G401.6 (cell line): ENCODE data around the gene DCK.
A peak's percentile ranks its signal among the peaks of the same experiment; 100 is the strongest.
"Not testable (repeated sequence)": the region's sequence is repeated elsewhere in the genome, so short reads cannot be mapped to it uniquely, and the experiment has no call there.

Experiments
- FAIRE-seq: peaks from 2 replicates; lab custom pipeline; 2012; peaks lifted over from hg19 to GRCh38; lab: Jason Lieb, UNC

DCK gene

DNA sequence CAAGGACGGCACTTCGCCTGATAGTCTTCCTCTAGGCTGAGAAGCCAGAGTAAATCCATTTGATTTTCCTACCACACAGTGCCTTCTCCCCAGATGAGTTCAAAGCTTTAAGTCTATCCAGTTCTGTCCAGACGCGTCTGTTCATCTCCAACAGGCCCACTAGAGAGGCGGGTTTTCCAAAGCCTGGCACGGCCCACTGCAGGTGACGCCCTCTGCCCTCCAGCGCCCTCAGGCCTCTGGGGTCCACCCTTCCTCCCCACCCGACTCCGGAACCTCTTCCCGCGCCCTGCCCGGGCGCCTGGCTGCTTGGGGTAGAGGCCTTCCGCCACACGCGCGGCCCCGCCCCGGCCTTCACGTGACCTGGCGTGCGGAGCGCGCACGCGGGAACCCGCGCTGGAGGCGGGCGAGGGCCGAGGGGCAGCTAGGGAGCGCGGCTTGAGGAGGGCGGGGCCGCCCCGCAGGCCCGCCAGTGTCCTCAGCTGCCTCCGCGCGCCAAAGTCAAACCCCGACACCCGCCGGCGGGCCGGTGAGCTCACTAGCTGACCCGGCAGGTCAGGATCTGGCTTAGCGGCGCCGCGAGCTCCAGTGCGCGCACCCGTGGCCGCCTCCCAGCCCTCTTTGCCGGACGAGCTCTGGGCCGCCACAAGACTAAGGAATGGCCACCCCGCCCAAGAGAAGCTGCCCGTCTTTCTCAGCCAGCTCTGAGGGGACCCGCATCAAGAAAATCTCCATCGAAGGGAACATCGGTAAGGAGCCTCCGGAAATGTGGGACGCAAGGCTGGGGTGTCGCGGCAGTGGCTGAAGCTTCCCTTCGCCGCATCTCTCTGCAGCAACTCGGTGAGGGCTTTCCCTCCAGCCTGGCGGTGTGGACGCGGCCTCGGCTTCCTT lies at the start of gene DCK:
Gene DCK (plus strand): TSS at position 469 of the 888 bp plus-strand sequence. CDS start 187 bp downstream, at position 656.
- FAIRE-seq = no peak

DNA sequence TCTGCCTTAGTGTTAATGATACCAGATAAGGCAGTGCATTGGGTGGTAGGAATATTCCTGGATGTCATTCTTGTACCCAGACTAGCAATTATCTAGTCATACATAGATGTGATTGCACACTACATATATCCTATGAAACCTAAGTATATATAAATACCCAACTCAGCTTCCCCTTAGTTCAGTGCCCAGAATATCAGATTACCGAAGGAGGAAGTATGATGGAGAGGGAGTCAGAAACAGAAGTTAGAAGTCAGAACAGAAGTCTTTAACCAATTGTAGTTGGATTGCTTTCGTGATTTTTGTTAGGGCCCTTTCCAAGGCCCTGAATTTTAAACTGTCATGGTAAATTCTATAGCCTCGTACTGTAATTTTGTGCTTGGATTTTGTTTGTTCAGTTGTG lies 48.4 kb upstream of the DCK start:
- FAIRE-seq = no peak

DNA sequence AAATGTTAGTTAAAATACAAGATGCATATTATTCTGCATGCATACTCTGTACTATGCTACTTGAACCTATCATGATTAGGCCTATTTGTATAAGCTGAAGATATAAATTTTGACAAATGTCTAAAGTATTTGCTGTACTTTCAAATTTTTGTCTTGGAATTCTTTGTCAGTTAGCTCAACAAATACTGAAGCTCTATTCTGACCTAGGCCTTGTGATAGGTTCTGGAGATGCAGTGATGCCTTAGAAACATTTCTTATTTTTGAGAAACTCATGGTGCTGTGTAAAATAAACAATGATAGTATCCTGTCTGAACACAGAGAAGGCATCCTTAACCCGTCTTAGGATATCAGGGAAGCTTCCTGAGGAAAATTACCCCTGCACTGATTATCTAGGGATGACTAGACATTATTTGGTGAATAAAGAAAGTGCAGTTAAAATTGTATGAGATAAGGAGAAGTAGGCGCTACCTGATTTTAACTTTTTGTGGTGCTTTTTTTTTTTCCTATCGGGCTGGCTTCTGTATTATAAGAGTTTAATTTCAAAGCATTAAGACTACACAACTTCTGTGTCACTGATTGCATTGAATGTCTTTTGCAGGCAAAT lies 47.9 kb upstream of the DCK start:
- FAIRE-seq = no peak

DNA sequence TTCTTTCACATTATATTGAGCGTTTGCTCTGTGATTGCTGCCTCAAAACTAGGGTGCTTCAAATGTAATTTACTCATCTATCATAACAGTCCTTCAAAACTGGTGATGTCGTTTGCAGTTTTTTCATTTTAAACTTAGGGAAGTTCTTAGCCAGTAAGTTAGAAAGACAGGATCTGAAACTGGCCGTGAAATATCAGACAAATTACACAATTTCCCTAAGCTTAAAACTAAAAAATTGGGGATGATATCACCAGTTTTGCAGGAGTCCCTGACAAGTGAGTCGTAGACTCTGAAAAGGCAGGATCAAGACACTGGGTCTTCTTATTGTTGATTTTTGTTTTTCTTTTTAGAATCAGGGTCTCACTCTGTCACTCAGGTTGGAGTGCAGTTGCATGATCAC lies 46.5 kb upstream of the DCK start:
- FAIRE-seq = no peak

DNA sequence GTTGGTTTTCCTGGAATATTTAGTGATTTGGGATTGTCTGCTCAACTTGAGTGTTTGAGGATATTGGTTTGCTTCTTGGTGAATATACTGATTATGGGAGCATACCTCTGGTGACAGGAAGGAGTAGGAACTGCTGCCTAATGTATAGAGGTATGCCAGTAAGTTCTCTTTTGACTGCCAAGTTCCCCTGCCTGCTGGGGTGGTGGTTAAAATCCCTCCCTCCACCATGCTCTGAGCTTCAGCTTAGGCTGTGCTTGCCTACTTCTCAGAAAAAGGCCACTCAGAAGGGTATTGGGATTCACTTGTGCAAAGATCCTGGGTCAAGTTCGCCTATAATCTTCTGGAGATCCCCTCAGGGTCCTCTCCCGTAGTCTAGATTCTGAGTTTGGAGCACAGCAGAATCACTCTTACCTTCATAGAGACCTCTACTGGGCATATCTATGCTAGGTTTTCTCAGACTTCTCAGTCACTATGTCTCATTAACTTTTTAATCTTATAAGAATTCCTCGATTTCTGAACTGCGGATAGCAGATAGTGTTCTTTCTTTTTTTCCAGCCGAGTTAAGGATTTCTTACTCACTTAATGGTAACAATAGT lies 44.7 kb upstream of the DCK start:
- FAIRE-seq = no peak

DNA sequence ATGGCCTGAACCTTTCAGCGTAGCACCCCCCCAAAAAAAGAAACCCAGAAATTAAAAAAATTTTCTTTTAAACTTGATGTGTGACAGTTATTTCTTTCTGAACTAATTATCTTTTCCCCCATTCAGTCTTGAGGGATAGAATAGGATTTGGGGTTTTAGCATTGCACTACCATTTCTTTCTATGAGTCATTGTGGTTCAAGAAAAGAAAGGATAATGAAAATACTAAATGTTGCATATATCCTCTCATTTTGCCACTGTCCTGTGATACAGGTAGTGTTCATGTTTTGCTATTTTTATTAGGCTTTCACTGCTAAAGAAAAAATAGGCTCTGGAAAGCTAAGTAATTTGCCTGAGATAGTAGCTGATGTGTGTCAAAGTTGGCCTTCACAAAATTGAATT lies 39.4 kb upstream of the DCK start:
- no peak for FAIRE-seq

DNA sequence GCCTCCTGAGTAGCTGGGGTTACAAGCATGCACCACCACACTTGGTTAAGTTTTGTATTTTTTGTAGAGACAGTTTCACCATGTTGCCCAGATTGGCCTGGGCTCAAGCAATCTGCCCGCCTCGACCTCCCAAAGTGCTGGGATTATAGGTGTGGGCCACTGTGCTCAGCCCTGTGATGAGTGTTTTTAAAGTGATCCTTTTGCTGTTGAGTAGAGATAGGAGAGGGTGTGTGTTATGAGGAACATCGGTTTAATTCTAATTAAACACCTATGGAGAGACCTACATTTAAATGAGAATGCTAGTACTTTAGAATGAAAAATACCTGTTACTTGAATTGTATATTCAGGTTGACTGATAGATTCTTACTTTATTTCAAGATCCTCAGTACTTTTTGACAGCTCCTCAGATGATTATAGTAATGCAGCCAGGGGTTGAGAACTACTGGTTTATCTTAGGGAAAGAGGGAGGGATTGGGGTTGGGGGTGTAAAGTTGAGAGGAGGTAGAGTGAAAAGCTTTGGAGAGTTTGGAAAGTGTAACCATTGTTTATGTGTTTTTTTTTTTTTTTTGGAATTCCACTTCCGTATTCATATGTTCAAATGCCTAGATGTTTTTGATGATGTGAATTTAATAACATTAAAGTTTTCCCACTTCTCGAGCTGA lies 36.8 kb upstream of the DCK start:
- FAIRE-seq = no peak

DNA sequence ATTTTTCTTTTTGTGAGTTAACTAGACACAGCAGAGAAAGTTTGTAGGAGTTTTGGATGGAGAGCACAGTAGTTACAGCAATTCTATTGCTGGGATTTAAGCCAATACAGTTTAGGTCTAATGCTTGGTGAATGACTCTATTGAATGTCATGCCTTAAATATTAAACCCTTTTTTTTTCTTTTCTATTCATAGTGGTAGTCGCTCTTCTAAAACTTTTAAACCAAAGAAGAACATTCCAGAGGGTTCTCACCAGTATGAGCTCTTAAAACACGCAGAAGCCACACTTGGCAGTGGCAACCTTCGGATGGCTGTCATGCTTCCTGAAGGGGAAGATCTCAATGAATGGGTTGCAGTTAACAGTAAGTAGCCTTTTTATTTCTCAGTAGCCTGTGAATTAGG lies 34.8 kb upstream of the DCK start:
- no peak for FAIRE-seq

DNA sequence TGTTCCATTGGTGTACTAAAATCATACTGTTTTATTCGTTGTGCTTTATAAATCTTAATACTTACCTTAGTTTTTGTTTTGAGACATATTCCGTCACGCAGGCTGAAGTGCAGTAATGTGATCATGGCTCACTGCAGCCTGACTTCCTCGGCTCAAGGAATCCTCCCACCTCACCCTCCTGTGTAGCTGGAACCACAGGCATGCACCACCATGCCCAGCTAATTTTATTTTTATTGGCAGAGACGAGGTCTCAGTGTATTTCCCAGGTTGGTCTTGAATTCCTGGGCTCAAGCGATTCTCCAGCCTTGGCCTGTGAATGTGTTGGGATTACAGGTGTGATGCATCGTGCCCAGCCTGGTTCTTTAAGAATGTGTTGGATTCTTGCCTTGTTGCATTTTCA lies 24.4 kb upstream of the DCK start:
- FAIRE-seq = no peak

DNA sequence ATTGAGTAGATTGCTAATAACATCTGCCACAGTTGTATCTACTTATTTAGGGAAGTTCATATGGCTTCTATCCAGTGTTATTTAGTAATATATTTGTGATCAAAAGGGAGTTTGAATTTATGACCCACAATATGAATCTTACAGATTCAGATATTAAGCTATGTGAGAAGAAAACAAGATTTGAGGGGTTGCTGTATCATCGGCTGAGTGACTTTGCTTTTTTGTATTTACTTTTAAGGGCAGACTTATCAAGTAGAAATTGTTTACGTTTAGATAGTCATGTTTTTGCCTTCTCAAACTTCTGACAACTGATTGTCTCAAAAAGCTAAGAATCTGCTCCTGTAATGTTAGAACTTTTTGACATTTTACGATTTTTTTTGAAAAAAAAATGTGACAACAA lies 17.2 kb upstream of the DCK start:
- peak; percentile 11 for FAIRE-seq

DNA sequence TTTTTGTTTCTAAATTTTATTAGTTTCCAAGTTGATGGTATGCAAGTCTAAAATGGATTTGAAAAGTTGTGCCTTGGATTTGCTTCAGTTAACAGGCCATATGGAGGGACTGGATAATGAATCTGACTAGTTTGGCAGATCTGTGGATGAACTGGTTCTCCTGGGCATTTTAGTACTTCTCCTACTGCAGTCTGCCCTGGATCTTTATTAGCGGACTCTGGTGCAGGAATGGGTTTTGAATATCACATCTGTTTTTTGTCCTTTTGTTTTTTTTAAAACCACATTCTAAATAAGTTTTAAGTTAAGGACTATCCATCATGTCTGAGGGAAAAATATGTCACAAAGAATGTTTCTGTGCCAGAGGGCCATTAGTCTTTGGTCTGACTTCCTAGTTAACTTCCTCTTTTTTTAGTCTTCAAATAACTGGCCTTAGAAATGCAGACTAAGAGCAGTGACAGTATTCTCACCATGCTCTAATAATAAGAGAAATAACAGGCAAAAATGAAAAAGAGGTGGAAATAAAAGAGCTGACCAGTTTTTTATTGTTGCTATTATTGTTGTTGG lies 13.9 kb upstream of the DCK start:
- FAIRE-seq = no peak

DNA sequence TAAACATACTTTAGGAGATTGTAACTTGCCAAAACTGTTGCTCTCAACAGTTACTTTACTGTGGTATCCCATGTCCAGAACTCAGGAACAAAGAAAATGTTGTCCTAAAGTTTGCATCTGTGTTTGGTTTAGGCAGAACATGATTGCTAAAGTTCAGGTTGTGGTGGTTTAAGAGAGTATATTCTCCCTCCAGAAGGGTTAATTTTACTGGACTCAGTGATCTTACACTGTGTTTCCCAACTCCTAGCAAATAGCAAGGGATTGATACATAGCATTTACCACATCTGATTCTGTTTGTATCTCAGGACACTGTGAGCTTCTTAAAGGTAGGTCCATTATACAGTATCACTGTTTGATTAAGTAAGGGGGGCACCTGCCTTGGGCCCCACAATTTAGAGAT lies 13.3 kb upstream of the DCK start:
- FAIRE-seq = no peak

DNA sequence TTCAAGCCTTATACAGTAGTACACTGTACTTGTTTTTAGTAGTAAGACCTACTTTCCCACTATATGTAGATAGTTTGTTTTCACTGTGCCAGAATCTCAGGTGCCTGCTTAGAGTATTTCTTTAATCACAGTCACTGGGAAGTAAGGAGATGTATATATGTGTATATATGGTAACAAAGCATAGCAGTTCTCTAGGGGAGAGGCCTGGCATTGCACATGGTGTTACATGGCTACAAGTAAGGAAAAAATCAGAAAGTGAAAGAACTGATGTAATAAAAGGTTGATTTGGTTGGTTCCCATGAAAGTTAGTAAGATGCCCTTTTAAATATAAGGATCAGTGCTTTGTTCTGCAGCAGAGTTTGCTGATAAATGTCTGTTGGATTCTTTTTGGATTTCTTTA lies 9.3 kb upstream of the DCK start:
- no peak for FAIRE-seq

DNA sequence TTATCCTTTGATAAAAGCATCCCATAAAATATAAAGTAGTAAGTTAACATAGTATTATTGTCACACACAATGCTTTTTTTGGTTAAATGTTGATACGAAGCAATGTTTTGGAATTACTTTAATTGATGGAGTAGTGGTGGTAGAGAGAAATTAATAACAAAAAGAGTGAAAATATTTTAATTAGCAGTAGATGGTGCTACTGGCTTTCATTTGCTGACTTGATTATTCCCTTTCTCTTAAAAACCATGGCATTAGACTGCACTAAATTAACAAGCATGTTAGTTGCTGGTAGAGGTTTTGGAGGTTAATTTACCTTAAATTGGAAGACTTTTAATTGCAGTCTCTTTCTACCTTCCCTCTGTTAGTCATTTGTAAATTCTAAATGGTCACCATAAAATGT lies 8.9 kb upstream of the DCK start:
- peak; percentile 50 for FAIRE-seq

DNA sequence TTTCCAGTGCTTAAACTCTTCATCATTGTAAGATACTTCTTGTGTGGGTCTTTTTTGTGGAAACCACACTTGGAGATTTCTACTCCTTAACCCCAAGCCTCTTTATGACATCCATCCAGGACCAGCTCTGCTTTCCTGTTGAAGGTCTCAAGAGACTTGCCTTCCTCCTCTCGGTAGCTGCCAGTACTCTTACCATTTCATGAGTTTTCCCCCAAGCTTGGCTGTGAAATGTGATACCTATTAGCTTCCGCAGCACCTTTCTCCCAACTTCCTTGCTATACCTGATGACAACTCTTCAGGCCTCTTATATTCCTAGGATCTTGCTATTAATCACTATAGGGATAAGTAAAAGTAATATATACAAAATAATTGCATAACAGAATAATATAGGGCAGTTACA lies 1.9 kb upstream of the DCK start:
- no peak for FAIRE-seq

DNA sequence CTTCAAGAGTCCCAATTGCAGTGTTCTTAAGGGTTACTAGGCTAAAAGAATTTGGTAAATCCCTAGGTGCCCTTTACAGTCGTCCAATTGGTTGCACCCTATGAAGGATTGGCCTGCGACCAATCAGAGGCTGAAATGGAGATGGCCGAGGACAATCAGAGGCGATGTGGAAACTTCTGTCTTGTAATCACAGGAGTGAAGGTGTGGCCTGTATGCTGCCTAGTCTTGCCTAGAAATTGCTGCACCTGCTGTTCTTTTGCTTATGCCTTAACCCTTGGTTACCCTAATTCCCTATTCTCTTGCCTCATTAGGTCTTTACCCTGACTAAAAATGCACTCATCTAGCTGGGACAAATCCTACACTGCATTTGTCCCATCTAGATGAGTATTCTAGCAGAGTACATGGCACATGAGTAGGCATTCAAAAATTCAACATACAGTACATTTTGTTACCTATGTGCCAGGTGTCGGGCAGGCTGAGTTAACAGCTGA lies 1.0 kb upstream of the DCK start:
- FAIRE-seq = no peak

DNA sequence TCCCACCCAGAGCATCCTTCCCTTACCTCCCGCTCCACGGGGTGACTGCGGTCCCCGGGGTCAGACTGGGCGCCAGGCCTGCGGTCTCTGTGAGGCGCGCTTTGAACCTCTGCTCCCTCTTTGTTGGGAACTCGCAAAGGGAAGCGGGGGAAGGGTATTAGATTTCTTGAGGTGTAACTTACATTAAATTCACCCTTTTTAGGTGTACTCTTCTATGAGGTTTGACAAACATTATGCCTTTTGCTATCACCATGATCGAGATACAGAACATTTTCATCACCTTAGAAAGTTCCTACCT lies 569 bp downstream of the DCK start:
- no peak for FAIRE-seq

DNA sequence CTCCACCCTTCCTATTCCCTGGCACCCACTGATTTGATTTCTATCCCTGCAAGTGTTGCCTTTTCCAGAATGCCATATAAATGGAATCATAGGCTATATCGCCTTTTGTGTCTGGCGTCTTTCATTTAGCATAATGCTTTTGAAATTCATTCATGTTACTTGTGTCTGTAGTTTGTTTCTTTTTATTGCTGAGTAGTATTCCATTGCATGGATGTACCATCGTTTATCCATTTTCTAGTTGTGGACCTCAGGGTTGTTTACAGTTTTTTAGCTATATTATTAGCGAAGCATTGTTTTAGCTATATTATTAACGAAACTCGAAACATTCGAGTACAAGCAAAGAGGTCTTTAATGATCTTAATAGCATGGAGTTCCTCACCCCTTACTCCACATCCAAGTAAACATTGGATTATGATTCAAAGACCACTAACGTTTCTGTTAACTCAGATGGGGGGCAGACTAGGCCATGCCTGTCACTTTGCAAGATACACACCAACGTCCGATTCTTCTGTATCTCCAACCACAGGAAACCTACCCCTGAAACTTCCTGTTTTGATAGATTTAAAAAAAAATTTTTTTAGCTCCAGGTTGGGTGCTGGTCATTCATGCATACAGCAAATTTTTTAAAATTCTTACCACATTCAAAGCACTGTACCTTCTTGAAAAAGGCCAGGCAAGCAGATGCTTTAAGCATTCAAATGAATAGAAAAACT lies 1.1 kb downstream of the DCK start:
- no peak for FAIRE-seq

DNA sequence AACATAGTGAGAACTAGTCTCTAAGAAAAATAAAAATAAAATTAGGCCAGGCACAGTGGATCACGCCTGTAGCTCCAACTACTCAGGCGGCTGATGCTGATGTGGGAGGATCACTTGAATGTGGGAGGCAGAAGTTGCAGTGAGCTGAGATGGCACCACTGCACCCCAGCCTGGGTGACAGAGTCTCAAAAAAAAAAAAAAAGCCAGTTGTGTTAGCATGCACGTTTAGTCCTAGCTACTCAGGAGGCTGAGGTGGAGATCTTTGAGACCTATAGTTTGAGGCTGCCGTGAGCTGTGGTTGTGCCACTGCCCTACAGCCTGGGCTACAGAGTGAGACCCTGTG lies 2.5 kb downstream of the DCK start:
- FAIRE-seq = no peak

DNA sequence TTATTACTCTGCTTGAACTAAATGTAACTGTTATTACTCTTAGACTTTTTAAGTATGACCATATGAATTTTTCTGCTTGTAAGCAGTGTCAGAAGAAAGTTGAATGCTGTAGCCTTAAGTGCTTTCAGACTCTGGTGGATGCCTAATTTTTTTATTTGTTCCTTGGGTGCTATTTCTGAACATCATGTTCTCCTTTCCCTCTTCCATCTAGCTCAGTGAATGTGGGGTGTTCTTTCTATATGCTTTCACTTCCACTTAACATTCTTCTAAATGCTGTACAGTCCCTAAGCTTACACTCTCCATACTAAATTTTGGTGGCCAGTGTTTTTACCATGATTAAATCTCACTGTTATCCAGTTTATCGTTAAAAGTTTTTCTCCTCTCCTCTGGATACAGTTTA lies 3.6 kb downstream of the DCK start:
- no peak for FAIRE-seq

DNA sequence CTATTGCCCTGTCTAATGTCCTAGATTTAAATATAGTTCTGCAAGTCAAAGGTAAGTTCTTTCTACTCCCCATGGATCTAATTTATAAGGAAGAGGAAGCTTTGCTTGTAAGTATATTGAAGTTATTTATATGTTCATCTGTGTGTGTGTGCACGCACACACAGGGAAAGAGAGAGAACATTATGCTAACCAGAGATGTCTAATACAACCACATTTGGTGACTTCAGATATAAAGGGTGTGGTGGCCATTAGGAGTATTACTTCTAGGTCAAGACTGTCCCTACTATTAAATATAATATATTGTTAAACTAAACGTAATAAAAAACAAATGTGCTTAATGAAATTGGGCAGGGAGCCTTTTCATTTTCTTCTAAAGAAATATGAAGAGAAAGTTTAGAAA lies 4.1 kb downstream of the DCK start:
- no peak for FAIRE-seq

DNA sequence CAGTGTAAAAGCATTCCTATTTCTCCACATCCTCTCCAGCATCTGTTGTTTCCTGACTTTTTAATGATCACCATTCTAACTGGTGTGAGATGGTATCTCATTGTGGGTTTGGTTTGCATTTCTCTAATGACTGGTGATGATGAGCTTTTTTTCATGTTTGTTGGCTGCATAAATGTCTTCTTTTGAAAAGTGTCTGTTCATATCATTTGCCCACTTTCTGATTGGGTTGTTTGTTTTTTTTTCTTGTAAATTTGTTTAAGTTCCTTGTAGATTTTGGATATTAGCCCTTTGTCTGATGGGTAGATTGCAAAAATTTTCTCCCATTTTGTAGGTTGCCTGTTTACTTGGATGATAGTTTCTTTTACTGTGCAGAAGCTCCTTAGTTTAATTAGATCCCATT lies 6.2 kb downstream of the DCK start:
- FAIRE-seq = not testable (repeated sequence)
